DMS53 treated with DMSO at 0.1 percent for 48 hours (cell line): Measurements from ENCODE around the gene SYNPO.

Experiments used
- DNase-seq: peaks from one replicate; lab custom pipeline; 2025; ENCODE audit not compliant: unreplicated experiment; lab: John Stamatoyannopoulos, UW

Gene SYNPO

DNA sequence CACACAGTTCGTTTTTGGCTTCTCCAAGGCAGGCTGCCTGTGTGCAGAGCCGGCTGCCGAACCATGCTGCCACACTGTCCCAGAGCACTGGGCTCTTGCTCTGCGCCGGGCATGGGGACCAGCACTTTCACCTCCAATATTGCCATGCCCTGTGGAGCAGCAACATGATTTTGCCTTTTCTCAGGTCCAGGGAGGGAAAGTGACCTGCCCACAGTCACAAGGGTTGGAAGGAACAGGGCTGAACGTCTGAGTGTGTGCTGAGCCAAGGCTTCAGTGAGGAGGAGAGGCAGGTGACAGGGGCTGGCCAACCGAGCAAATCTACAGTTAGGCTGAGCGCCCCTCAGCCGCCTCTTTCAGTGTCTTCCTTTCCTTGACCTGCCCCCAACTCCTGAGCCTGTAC lies 34.0 kb upstream of the SYNPO start:
- no peak for DNase-seq

DNA sequence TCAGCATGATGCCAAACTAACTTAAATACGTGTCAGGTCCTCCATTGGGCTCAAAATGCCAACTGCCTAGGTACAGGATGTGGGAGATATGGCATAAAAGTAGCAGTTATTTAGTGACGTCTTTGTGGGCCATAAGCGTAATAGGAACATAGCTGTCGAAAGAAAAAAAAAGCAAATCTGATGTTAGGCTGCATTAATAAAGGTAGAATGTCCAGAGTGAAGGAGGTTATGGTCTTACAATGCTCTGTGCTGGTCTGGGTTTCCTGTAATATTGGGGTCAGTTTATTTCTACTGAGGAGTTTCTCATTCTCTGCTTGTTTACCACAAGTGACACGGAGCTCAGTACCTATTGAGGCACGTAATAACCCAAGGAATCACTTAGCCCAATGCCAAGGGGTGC lies 33.4 kb upstream of the SYNPO start:
- no peak for DNase-seq

DNA sequence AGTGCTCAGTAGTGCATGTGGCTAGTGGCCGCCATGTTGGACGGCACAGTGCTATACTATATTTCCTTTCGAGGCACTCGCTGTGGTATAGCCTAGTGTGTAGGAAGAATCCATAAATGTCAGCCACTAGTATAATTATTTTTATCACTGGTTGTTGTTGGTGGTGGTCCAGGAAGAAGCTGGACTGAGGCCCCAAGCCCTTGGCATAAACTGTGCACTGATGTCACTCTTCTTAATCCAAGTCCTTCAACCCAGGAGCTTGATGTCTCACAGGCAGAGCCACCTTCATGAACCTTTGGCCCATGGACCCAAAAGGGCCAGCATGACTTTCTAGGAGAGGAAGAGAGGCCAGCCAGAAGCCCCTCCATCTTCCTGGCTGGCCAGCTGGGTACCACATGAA lies 32.5 kb upstream of the SYNPO start:
- no peak for DNase-seq

DNA sequence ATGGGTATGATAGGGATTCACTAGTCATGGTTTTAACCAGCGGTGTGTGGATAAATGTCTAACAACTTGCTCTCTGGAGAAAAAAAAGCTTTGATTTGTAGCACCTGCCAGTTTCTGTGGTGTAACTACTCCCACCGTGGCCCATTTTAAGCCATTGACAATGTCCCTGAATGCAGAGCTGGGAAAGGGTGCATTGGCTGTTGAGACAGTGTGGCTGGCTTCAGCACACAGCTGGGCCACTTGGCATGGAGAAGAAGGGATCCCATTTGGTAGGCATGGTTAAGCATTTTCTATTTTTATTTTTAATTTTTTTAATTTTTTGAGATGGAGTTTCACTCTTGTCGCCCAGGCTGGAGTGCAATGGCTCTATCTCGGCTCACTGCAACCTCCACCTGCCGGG lies 31.5 kb upstream of the SYNPO start:
- no peak for DNase-seq

- no peak for DNase-seq
These were observed 30.4 kb upstream of the SYNPO start for GRCh38 chr5:150609843-150610584.

DNA sequence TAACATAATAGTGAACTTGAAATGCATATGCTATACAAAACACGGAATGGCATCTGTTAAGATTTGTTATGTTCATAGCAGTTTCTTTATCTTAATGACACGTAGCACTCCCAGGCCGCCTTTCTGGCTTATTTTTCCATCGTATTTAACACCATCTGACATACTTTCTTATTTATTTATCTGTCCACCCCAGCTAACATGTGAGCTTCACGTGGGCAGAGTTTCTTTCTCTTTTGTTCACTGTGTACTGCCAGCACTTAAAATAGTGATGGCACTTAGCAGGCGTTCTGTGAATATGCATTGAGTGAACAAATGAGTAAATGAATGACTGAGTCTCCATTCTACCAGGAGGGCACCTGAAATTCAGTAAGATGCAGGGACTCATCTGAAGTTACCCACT lies 29.4 kb upstream of the SYNPO start:
- no peak for DNase-seq

DNA sequence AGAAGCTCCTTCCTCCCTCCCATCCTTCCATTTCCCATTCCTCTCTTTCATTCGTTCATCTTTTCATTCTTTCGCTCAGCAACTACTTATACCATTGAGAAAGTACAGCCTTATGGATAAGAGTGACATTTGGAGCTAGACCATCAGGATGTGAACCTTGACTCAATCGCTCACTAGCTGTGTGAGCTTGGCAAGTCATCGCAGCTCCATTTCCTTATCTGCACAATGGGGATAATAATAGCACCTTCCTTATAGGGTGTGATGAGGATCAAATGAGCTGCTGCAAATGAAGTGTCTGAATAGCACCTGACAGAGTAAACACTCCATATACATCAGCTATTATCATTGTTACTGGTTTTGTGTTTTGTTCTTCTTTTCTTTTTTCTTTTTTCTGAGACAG lies 28.1 kb upstream of the SYNPO start:
- peak; percentile 60 for DNase-seq

GRCh38 chr5:150612905-150613670 lies 27.4 kb upstream of the SYNPO start:
- DNase-seq, result no peak

GRCh38 chr5:150613991-150614660 lies 26.3 kb upstream of the SYNPO start:
- DNase-seq, result no peak

GRCh38 chr5:150614661-150615060 lies 25.8 kb upstream of the SYNPO start:
- DNase-seq, result no peak

DNA sequence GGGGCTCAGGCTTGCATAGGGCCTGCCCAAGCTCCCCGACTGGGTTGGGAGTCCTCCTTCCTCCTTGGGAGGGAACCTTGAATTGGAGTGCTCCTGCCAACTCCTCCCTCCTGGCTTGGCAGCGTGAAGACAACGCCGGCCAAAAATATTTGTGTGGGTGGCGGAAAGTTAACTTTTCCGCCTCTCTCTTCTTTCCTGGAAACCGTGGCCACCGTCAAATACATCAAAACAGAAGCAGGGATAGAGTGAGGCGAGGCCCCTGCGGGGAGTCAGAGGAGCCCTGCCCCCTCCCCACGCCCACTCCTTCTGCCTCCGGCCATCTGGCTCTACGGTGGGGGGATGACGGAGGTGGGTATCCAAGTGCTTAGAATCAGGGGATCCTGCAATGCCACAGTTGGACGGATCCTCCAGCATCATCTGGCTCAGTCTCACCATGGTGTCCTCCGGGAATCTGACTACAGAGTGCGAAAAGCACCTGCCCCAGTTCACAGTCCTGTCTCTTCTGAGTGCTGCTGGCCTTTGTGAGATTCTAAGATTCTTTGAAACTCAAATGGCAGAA lies 25.2 kb upstream of the SYNPO start:
- no peak for DNase-seq

- DNase-seq, result no peak
These were observed 24.4 kb upstream of the SYNPO start for GRCh38 chr5:150616024-150616470.

- no peak for DNase-seq
These were observed 24.0 kb upstream of the SYNPO start for GRCh38 chr5:150616506-150616905.

- DNase-seq, result no peak
These were observed 22.3 kb upstream of the SYNPO start for GRCh38 chr5:150618163-150618562.

DNA sequence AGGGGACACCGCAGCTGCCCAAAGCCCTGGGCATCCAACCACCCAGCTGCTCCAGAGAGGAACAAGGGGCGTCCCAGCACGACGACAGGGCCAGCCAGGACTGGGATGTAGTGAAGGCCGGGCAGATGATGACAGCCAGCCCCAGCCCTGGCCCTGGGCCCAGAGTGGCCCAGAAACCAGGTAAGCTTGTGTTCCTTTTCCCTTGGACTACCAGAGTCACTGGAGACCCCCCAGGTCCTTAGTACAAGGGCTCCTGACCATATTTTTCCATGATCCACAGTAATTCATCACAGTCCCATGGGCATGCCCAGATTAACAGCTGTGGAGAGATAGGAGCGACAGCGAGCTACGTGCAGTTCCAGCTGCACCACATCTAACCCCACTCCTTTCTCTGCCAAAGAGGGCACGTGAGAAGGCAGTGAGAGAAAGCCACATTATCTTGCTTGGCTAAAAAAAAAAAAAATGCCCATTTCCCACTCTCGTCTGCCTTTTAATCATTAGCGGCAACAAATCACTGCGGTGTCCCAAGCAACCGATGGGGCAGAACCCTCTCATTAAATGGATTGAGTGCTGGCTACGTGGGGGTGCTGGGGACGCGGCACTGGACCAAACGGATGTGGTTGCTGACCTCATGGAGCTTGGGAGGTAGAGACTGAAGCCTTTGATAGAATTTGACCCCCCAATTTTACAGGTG lies 21.7 kb upstream of the SYNPO start:
- DNase-seq, result no peak

- no peak for DNase-seq
These were observed 20.9 kb upstream of the SYNPO start for GRCh38 chr5:150619359-150620230.

DNA sequence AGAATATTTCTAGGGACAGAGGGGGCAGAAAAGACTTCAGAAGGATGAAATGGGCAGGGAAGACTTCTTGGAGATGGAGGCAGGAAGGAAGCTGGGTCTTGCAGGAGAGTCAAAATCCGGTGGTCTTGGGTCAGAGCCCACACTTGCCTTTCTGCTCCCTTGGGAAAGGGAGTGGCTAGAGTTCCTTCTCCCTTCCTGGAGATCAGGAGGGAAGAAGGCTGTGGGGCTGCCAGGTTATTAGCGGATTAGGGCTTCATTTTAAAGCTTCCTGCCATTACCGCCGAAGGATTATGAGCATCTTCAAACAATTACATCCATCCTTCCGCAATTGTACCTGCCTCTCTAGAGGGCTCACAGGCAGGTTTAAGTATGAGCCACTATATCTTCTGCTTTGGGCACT lies 19.2 kb upstream of the SYNPO start:
- DNase-seq, result no peak

DNA sequence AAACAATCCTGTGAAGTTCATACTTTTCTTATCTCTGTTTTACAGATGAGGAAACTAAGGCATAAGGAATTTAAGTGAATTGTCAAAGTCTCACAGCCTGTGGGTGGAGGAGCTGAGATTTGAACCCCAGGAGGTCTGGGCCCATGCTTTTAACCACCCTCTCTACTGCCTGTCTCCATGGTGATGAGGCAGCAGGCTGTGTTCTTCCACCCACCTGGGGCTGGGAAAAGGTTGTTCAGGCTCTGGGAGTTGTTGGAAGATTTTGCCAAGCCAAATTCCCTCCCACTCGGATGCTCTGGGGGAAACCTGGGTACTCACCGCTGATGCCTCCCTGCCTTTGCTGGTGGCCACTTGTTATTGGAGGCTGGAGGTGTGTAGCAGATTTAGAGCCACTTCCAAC lies 18.3 kb upstream of the SYNPO start:
- no peak for DNase-seq

- no peak for DNase-seq
These were observed 17.1 kb upstream of the SYNPO start for GRCh38 chr5:150623152-150623877.

DNA sequence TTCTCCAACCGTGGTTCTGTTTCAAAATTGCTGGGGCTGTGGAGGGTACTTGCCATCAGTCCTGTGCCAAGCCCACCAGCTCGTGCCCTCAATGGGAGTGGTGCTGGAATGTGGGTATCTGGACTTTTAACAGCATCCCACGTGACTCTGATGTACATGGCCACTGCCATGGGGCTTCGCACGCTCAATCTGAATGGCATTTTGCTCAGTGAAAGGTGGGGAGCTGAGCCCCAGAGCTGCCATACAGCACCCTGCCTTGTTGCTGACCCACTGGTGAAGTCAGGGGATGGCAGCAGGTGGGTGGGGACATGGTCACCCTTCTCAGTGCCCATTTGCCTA lies 16.6 kb upstream of the SYNPO start:
- DNase-seq, result no peak
